DMS153 treated with DMSO at 0.1 percent for 48 hours (cell line): ENCODE data around the gene GGCT.
"Not testable (repeated sequence)": the region's sequence is repeated elsewhere in the genome, so short reads cannot be mapped to it uniquely, and the experiment has no call there.

ENCODE experiments used
- DNase-seq: peaks from one replicate; lab custom pipeline; 2025; ENCODE audit not compliant: unreplicated experiment; lab: John Stamatoyannopoulos, UW

Gene GGCT

DNA sequence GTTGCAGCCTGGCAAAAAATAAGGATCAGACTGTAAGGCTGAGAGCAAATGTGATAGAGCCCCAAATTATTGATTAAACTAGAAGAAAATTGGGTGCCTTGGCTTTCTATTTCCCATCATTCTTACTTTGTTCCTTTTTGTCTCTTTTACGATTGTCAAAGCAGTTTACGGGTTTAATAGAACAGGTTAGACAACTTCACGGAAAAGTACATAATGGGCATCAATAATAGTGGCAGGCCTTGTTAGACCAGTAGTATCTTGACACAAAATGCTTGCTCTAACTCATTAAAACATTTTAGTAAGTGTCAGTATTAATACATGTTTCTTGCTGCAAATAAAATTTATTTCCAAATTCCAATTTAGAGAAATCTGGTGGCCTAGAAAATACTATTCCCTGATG is 14.5 kb upstream of the GGCT start:
- no peak for DNase-seq

DNA sequence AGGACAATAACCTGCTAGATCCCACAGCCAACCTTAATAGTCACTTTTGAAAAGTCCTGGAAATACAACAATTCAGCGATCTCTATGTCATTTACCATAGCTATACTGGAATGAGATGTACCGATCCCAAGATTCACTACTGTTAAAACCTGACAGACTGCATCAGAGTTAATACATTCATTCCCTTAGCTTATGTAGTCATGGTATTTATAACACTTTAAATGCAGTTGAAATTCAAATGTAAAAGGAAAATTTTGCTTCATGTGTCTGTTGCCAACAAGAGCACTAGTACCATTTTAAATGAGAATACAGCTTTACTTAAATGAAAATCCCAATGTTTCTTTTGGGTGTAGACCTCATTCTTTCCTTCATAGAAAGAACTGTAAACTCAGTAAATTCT is 11.1 kb upstream of the GGCT start:
- no peak for DNase-seq

DNA sequence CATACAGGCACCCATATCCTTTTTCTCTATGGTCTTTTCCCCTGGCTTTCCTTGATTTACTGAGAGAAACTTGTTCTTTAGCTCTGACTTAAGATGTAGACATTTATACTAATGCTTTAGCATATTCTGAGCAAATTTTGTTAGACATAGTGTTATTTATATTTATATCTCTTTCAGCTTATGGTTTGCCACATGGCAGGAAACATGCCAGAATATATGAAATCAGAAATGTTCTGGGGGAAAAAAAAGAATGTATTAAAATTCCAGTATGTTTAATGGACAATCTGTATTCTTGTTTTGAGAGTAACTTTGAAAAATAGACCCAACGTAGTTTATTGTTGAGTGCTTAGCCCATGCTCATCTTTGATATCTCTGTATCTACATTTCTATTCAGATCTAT is 10.1 kb upstream of the GGCT start:
- no peak for DNase-seq

DNA sequence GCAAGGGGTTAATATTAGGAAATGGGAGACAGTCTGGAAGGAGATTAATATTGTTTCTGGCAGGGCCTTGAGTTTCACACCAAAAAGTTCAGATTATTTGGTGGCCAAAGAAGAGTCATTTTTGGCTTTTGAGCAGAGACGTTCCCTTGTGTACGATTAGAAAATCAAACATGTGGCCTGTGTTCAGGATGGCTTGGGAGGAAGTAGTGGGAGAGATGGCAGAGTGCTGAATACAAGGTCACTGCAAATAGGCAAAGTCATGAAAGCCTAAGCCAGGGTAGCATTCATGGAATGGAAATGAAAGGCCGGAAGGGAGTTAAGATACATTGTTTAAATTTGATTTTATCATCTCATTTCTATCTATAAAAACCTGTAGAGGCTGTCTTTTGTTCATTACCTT is 9.5 kb upstream of the GGCT start:
- no peak for DNase-seq

DNA sequence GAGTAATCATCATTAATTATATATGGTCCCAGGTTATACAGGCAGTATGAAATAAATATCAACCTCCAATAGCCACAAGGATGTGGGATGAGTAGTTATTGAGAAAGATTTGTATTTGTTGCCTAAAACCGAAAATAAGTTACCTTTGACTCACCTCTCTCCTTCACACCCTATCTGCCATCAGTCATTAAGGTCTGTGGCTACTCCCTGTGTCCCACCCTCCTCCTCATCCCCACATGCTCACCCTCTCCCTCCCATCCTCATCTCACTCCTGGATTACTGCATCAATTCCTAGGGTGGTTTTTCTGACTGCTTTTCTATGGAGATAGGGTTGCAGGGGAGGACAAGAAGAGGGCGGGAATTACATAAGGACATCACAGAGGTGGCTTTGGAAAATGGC is 9.1 kb upstream of the GGCT start:
- DNase-seq = no peak

DNA sequence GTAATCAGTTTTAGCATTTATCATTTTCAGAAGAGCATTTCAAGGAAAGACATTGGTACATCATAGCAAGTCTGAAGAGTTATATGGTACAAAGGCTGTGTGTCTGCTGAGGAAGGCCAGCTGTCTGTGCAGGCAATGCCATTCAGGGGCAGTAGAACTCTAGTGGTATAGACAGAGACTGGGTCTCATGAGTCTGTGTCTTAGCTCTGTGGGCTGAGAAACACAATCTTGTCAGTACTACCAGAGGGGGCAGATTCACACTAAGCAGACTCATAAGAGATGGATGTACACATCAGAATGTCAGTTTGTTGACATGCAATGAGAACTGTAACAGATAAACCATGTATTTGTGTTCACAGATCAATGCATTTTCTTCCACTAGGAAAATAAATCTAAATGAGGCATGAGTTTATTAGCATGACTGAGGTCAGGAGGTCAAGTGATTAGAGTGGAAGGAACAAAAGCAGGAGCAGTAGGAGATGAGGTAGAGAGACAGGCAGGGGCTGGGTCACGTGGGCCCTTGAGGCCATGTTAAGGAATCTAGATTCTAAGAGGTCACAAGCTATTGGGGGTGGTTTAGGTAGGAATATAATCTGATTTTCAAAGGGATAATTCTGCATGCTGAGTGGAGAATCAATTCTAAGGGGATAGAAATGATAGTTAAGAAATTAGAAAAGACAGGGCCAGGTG is 7.5 kb upstream of the GGCT start:
- DNase-seq = no peak

DNA sequence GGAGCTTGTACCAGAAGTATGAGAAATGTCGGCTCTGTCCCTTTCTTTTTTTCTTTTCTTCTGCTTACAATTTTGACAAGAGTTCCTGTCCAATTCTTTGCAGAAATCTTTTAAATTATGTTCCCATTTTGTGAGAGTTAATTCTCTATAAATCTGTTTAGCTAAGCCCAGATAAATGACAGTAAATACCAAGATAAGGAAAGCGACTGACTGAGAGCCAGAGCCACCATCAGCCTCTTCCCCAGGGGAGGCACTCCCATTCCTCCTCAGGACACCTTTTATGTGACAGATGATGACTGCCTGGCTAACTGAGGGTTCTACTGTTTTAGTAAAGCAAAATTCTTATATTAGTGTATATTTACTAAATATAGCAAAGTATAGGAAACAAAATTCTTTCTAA is 6.9 kb upstream of the GGCT start:
- no peak for DNase-seq

DNA sequence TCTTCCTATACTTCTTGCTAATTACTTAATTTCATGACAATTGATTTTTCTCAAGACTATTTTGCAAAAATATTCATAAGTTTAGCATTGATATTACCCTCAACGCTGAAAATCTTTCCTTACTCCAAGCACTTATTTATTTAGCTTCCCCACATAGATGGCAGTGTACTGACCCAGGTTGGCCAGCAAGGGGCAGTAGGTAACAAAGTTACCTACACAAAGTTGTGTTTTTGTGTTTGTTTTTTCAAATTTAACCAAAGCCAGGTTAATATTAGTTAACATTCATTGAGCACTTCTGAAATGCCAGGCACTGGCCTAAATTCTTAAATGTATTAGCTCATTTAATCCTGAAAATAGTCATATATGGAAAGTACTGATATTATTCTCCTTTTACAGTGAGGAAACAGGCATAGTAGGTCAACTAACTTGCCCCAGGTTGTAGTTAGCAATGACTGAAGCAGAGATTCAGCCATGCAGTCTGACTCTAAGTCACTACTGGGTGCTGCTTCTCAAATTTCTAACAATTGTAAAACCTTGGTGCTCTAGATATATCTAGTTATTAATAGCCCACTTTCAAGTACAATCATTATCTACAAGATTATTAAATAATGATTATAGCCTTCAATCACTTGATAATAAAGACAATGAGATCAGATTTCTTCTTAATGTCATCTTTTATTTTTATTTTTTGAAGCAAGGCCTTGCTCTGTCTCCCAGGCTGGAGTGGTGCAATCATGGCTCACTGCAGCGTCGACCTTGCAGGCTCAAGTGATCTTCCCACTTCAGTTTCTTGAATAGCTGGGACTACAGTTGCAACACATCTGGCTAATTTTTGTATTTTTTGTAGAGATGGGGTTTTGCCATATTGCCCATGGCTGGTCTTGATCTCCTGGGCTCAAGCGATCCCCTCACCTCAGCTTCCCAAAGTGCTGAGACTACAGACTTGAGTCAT is 5.8 kb upstream of the GGCT start:
- DNase-seq = peak; percentile 22

DNA sequence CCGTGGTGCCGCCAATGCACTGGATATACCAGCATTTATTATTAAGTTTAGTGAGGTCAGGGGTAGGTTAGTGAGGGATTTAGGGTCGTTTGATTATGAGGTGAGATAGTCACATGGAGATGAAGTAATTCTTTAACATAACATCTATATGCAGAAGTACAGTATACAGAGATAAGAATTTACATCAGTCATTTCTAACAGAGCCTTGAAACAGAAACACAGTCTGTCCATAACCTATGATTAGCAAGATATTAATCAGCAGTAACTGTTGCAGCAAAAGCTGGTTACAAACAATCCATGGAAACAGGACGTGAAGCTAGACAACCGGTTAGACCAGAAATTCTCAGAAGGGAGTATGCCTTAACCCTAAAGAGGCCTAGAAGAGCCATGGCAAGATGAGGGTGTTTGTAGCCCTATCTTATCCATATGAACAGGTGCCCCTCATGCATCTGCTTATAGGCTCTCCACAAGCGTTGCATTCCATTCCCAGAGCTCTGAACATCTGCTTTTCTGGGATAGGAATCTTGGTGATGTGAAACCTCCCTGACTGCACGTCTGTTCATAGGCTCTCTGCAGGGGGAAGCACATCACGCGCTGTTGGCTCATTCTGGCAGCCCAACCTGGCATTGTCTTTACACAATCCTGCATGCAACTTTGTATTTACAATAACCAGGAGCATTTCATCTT is 4.7 kb upstream of the GGCT start:
- not testable (repeated sequence) for DNase-seq

DNA sequence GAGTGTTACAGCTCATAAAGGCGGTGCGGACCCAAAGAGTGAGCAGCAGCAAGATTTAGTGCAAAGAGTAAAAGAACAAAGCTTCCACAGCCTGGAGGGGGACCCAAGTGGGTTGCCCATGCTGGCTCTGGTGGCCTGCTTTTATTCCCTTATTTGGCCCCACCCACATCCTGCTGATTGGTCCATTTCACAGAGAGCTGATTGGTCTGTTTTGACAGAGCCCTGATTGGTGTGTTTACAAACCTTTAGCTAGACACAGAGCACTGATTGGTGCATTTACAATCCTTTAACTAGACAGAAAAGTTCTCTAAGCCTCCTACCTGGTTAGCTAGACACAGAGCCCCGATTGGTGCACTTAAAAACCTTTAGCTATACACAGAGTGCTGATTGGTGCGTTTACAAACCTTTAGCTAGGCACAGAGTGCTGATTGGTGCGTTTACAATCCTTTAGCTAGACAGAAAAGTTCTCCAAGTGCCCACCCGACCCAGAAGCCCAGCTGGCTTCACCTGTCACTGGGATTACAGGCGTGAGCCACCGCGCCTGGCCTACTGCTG is 2.8 kb upstream of the GGCT start:
- not testable (repeated sequence) for DNase-seq

DNA sequence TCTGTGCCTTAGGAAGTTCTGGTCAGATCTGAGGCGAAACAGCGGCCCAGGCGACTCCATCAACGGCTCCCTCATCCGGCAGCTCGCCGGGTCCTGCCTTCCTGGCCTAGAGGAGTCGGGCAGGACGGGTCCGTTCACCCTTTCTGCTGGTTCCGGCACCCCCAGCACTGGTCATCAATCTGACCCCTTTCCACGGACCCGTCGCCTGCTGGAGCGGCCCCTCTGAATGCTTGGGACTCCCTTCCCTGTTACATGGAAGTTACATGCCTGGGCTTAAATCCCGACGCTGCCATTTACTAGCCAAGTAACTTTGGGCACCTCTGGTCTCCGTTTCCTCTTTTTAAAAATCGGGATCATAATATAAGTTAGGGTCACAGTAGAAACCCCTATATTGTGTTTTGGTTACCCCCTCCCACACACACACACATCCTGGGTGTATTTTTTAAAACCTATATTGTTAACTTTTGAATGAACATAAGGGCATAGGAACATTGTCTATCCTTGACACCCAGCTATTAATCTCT is 607 bp upstream of the GGCT start:
- no peak for DNase-seq

DNA sequence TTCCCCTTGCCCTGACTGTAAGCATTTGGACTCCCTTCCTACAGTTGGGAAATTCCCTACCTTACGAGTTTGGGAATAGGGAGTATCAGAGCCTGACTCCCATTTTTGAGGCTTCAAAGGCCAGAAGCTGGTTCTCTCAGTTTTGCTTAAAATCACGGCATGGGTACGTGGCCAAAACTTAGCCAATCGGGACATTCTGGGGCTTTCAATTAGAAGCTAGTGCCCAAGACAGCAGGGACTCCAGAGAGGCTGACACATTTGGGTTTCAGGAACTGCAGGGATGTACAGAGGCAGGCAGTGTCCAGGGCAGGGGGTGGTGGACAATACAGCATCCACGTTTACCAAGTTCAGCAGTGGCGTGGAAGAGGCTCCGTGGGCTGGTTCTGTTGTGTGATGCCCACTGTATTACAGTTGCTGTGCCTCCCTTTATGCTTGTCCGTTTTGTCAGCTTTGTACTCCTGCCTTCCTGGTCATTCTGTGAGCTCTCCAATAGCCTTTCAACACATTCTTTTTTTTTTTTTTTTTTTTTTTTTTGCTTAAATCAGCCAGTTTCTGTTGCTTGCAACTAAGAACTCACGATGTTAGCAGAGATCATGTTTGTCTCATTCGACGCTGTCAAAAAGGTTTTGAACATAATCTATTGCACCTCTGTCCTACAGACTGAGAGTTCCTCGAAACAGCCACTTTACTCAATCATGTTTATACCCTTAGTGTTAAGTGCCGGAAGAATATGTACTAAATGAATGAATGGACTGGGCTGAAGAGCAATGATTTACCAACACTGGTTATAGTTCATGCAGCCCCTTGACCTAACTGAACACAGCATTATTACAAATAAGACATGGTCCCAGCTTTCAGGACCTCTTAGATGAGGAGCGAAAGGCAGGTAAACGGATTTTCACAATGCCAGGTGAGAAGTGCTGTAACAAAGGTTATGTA is 1.1 kb downstream of the GGCT start:
- DNase-seq = no peak

DNA sequence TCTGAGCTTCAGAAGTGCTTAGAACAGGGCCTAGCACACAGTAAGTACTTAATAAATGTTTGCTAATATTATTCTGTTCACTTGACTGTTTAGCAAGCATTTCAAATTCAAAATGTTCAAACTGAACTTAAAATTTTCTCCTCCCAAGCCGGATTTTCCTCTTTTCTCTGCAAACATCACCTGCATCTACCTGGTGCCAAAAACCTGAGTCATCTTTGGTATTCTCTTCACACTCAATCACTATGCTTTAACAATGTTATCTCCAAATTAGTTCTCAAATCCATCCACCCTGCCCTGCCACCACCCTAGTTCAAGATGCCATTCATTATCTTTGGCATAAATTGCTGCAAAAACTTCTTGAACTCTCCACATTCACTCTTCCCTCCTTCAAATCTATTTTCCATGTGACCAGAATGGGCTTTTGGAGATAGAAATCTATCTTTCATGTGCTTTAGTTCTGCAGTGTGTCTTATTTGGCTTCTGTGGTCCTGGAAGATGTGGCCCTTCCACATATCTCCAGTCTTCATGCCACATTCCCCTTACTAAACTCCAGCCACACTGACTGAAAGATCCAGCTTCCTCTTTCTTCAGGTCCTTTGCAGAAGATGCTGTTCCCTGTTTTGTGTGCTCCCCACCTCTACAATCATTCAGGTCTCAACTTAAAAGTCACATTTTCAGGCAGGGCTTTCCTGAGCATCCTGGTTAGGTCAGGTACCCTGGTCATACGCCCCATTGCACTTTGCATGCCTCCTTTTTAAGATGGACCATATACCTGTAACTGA is 2.0 kb downstream of the GGCT start:
- DNase-seq = no peak

DNA sequence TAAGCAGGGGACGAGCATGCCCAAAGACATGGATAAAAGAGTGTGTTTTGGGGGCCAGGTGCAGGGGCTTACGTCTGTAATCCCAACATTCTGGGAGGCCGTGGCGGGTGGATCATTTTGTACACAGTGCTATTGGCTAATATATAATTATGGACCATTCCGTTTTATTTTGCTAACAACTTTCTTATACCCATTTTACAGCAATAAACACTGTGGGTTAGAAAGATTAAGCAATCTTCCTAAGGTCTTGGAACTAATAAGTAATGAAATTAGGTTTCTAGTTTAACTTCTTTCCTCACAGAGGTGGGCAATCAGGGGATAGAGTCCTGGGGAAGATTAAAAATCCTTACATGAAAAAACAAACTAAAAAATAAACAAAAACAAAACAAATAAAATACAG is 3.4 kb downstream of the GGCT start:
- no peak for DNase-seq

DNA sequence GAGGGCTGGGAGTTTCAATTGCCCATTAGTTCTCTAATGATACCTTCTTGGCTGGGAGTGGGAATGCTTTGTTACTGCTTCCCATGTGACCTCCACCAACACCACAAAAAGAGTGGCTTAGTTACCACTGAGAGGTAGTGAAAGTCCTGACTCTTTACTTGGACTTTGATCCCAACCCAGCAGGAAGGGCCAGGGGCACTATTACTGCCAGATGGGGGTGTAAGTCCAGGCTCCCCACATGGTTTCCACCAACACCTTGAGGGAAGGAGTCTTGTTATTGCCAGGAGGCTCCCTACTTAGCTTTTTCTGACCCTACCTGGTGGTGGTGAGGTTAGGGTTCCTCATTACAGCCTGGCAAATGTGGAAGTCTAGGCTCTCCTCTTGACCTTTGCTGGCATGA is 11.4 kb downstream of the GGCT start:
- DNase-seq = no peak

DNA sequence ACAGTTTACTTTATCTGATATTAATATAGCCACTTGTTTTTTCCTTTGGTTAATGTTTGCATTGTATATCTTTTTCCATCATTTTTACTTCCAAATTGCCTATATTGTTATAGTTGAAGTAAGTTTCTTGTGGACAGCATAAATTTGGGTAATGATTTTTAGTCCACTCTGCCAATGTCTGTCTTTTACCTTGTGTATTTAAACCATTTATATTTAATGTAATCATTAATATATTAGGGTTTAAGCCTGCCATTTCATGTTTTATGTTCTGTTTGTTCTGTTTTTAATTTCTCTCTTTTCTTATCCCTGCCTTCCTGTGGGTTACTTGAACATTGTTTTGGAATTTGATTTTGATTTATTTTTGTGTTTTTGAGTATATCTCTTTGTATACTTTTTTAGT is 13.2 kb downstream of the GGCT start:
- no peak for DNase-seq

DNA sequence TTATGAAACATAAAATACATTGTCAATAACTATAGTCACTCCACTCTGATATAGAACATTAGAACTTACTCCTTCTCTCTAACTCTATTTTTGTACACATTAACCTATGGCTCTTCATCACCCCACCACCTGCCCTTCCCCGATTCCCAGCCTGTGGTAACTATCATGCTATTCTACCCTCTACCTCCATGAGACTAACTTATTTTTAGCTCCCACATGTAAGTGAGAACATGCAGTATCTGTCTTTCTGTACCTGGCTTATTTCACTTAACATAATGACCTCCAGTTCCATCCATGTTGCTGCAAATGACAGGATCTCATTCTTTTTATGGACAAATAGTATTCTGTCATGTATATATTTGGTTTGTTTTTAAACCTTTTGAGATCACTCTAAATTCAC is 17.3 kb downstream of the GGCT start:
- DNase-seq = no peak

DNA sequence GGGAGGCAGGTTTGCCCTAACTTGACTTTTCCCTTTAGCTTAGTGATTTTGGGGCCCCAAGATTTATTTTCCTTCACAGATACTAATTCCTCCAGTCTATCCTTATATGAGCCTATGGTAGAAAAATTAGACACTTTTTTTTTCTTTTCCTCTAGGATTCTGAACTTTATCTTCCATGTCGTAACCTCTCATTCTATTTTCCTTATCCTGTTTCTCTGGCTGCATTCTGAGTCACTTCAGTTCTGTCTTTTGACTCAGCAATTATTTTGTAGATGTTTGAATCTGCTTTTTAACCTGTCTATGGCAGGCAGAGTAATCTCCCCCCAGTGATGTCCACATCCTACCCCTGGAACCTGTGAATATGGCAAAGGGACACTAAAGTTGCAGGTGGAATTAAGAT is 19.0 kb downstream of the GGCT start:
- DNase-seq = no peak

DNA sequence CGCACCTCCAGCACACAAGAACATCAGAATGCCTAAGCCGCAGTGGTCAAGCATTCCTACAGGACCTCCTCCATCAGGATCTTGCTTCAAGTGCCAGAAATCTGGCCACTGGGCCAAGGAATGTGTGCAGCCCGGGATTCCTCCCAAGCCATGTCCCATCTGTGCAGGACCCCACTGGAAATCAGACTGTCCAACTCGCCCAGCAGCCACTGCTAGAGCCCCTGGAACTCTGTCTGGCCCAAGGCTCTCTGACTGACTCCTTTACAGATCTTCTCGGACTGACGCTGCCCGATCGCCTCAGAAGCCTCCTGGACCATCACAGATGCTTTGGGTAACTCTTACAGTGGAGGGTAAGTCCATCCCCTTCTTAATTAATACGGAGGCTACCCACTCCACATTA is 23.2 kb downstream of the GGCT start:
- DNase-seq = not testable (repeated sequence)
